Breast epithelium (tissue), 4 donors: ENCODE data around the gene ACVRL1. TPM values are rescaled to one million over a fixed set of nuclear protein-coding genes. Genes with fewer than 3 reads are reported as not detected.

Experiments used
- DNase-seq, 2 donors: peaks; one replicate each; pipeline ENCODE4 v3.0.0-alpha.2; 2019; ENCODE audit warnings: low spot score in 2 of 2
- H3K27ac ChIP-seq, 2 donors: fragments of 200-600 bp; sonication (generic) in 1 of 2; one replicate each; pipeline ENCODE4 v1.5.1; 2016 to 2019; ENCODE audit warnings: mild to moderate bottlenecking in 1 of 2
- H3K27me3 ChIP-seq, 2 donors: fragments of 200-600 bp; sonication (generic) in 1 of 2; one replicate each; pipeline versions ENCODE4 v1.5.1 to v1.6.0; 2017 to 2019; ENCODE audit warnings: control low read depth in 1 of 2, mild to moderate bottlenecking in 1 of 2
- H3K36me3 ChIP-seq: fragments of 200-600 bp; one replicate; pipeline ENCODE4 v1.5.1; 2019
- H3K4me1 ChIP-seq, 2 donors: fragments of 200-600 bp; sonication (generic); one replicate each; pipeline ENCODE4 v1.5.1; 2016 to 2019; ENCODE audit warnings: control low read depth in 1 of 2
- H3K4me3 ChIP-seq, 3 donors: fragments of 200-600 bp; sonication (generic); 1 replicate in 2 of 3; 2 replicates in 1 of 3; pipeline ENCODE4 v1.5.1; 2016 to 2019; ENCODE audit warnings: mild to moderate bottlenecking in 3 of 3, moderate library complexity in 2 of 3
- H3K9me3 ChIP-seq, 2 donors: fragments of 200-600 bp; sonication (generic) in 1 of 2; one replicate each; pipeline ENCODE4 v1.5.1; 2016 to 2019; ENCODE audit warnings: control low read depth in 1 of 2
- CTCF ChIP-seq, 3 donors: fragments of 450-650 bp; IDR thresholded peaks; one replicate each; pipeline ENCODE4 v1.5.1; 2016 to 2017; ENCODE audit warnings: antibody characterized with exemption in 3 of 3, mild to moderate bottlenecking in 3 of 3, moderate library complexity in 3 of 3
- POLR2A ChIP-seq: fragments of 450-650 bp; IDR thresholded peaks from one replicate; pipeline ENCODE4 v1.6.1; 2016; ENCODE audit warnings: antibody characterized with exemption, mild to moderate bottlenecking, moderate library complexity
- POLR2AphosphoS5 ChIP-seq, 3 donors: sonication (generic); formaldehyde crosslinking; IDR thresholded peaks; one replicate each; pipeline ENCODE4 v1.6.1; 2017; ENCODE audit warnings: antibody characterized with exemption in 3 of 3
- intact Hi-C: fragments of 100-400 bp; cut with DNase I; formaldehyde crosslinking; loops from one replicate; pipeline ENCODE4 v1.15.1; 2023; ENCODE audit warnings: low total_unique reads
- total RNA-seq, 3 donors: library from RNA; depleted of rRNA; stranded (reverse); fragments of >200 nt; gene quantifications; one replicate each; pipeline ENCODE4 v1.1.0, GENCODE V29; 2016

The ACVRL1 gene
- total RNA-seq, 3 donors from 2014 or later = 24.7 to 274 (median 109) TPM

GRCh38 chr12:51904951-51905470 is 2.3 kb upstream of the ACVRL1 start:
- Histone ChIP-seq H3K27ac (peak overlapping the region; percentile 85 to 97), H3K4me3 (peak overlapping the region in 1 of 3 donors; percentile 91), H3K9me3 (no peaks in the 10 kb centered on the region), H3K36me3 (no peaks in the 10 kb centered on the region), H3K4me1 (peaks cover 0 to 7% of the 10 kb centered on the region in 2 donors), H3K27me3 (no peaks in the 10 kb centered on the region)
- TF ChIP-seq CTCF (IDR thresholded peaks at IDR 0.05) (no peak), POLR2A (no peak), POLR2AphosphoS5 (IDR thresholded peaks at IDR 0.05) (no peak)
- intact Hi-C loops = no loop called here
- DNase-seq = no peak

GRCh38 chr12:51905471-51906429 is 1.6 kb upstream of the ACVRL1 start:
- TF ChIP-seq POLR2A (no peak), POLR2AphosphoS5 (IDR thresholded peaks at IDR 0.05) (peak in 2 of 3 donors; percentile 43 to 44)
- intact Hi-C loops = no loop called here
- peak overlapping the region in 1 of 3 donors; percentile 91 for H3K4me3 ChIP-seq
- H3K36me3 ChIP-seq = no peaks in the 10 kb centered on the region
- no peaks in the 10 kb centered on the region for H3K9me3 ChIP-seq
- peak overlapping the region; percentile 85 to 97 for H3K27ac ChIP-seq
- H3K27me3 ChIP-seq = no peaks in the 10 kb centered on the region
- DNase-seq = no peak
- H3K4me1 ChIP-seq = peaks cover 0 to 11% of the 10 kb centered on the region in 2 donors

GRCh38 chr12:51906430-51907082 is 748 bp upstream of the ACVRL1 start:
- Histone ChIP-seq H3K27ac (peak overlapping the region; percentile 85 to 97), H3K9me3 (no peaks in the 10 kb centered on the region), H3K27me3 (no peaks in the 10 kb centered on the region), H3K4me3 (peak overlapping the region; percentile 64 to 91 (median 69)), H3K36me3 (no peaks in the 10 kb centered on the region), H3K4me1 (peaks cover 0 to 14% of the 10 kb centered on the region in 2 donors)
- TF ChIP-seq CTCF (IDR thresholded peaks at IDR 0.05) = no peak
- no peak for TF ChIP-seq POLR2AphosphoS5 (IDR thresholded peaks at IDR 0.05)
- no peak for TF ChIP-seq POLR2A
- no peak for DNase-seq
- intact Hi-C loops = no loop called here

GRCh38 chr12:51907856-51908425 is 637 bp downstream of the ACVRL1 start:
- intact Hi-C loops = no loop called here
- Histone ChIP-seq H3K27me3 (no peaks in the 10 kb centered on the region), H3K9me3 (no peaks in the 10 kb centered on the region), H3K36me3 (no peaks in the 10 kb centered on the region), H3K4me3 (peak overlapping the region; percentile 64 to 91 (median 69)), H3K27ac (peak overlapping the region; percentile 85 to 97), H3K4me1 (peaks cover 0 to 14% of the 10 kb centered on the region in 2 donors)
- DNase-seq = no peak
- TF ChIP-seq CTCF (IDR thresholded peaks at IDR 0.05) = no peak
- no peak for TF ChIP-seq POLR2A
- TF ChIP-seq POLR2AphosphoS5 (IDR thresholded peaks at IDR 0.05) = no peak

GRCh38 chr12:51908876-51909592 is 1.7 kb downstream of the ACVRL1 start:
- no peaks in the 10 kb centered on the region for H3K9me3 ChIP-seq
- intact Hi-C loops = no loop called here
- TF ChIP-seq POLR2A = no peak
- H3K4me1 ChIP-seq = peaks cover 0 to 14% of the 10 kb centered on the region in 2 donors
- H3K36me3 ChIP-seq = no peaks in the 10 kb centered on the region
- H3K27ac ChIP-seq = peak overlapping the region; percentile 11 to 84
- DNase-seq = peak in 1 of 2 donors; percentile 20
- H3K27me3 ChIP-seq = no peaks in the 10 kb centered on the region
- peak overlapping the region in 2 of 3 donors; percentile 69 to 91 for H3K4me3 ChIP-seq
